GM18507 (cell line): ENCODE measurements around the gene SLFN12.
"Not testable (repeated sequence)": the region's sequence is repeated elsewhere in the genome, so short reads cannot be mapped to it uniquely, and the experiment has no call there.

ENCODE experiments used
- DNase-seq: peaks from one replicate; pipeline ENCODE4 v3.0.0; 2011; ENCODE audit warnings: low read depth; ENCODE audit not compliant: insufficient read length; ENCODE audit errors: extremely low spot score
- FAIRE-seq: peaks from 2 replicates; lab custom pipeline; 2011; peaks lifted over from hg19 to GRCh38; lab: Jason Lieb, UNC

The SLFN12 gene

DNA sequence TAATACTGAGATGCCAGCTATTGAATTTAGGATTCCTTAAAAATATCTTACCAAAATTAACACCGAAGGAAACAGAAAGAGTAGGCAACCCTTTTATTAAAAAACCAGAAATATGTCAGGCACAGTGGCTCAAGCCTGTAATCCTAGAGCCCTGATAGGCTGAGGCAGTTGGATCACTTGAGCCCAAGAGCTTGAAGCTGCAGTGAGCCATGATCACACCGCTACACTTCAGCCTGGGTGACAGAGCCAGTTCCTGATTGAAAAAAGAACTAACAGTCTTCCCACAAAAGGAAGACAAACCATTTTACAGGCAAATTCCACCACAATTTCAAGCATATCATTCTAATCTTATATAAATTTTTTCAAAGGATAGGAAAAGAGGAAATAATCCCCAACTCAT is 15.6 kb downstream of the SLFN12 start:
- DNase-seq: no peak
- FAIRE-seq: peak; percentile 12

DNA sequence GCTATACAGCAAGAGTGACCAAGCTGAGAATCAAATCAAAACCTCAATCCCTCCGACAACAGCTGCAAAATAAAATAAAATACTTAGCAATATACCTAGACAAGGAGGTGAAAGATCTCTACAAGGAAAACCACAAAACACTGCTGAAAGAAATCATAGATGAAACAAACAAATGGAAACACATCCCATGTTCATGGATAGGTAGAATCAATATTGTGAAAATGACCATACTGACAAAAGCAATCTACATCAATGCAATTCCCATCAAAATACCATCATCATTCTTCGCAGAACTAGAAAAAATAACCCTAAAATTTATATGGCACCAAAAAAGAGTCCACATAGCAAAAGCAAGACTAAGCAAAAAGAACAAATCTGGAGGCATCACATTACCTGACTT is 17.6 kb downstream of the SLFN12 start:
- FAIRE-seq: not testable (repeated sequence)

DNA sequence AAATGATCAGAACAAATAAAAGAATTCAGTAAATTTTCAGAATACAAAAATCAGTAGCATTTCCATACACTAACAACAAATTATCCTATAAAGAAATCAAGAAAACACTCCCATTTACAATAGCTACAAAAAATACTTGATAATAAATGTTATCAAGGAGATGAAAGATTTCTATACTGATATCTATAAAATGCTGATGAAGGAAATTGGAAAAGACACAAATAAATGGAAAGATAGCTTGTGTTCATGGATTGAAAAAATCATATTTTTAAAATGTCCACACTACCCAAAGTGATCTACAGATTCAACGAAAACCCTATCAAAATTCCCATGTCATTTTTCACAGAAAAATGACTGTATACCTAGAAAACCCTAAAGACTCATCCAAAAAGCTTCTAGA is 18.1 kb downstream of the SLFN12 start:
- no peak for DNase-seq
- no peak for FAIRE-seq

More for the DNA sequence above, 17.6 kb downstream of the SLFN12 start:
- not testable (repeated sequence) for DNase-seq

DNA sequence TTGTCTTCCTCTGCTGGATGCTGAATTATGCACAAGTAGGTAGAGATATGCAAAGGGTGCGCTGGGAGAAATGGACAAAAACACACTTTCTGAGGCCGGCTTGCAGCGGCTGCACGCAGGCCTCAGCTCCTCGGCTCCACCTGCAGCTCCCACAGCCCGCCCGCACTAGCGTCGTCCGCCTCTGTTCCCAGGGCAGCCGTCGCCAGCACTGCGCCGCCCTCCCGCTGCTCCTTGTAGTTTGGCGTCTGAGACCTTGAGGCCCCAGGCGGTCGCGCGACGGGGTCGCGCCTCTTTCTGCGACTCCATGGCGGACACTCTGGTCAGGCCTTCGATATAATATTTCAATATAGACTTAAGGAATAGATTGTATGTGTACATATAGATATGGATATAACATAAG is 24.8 kb downstream of the SLFN12 start:
- FAIRE-seq (no peak), DNase-seq (no peak)

DNA sequence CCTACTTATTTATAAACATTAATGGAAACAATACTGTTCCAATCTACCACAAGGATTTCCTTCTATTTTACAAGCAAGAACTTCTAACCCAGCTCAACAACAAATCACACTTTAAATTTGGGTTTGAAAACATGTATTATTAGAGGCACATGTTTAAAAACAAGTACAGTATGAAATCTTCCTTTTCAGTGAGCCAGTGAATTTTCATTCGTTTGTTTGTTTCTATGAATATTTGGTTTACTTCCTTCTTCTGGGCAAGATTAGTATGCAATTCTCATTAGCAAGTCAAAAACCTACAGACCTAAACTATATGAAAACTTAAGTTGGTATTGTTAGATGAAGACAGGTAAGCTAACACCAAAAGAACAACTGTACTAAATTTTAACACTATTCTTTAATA is 25.7 kb downstream of the SLFN12 start:
- FAIRE-seq: no peak
- DNase-seq: no peak

DNA sequence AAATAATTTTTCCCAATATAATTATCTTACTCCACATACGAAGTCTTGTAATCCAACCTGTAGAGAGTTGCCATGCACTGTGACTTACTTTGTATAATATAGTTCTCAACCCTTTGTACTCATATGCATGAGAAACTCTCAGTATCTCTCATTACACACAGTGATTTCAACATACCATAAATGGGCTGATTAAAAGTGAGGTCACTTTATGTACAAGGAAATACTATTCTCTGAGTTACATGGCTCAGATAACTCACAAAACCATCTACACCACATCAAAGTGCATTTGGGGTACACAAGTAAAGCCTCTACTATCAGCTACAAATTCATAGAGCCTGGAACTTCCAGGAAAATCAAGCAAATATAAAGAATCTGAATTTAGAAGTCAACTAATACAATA is 27.9 kb downstream of the SLFN12 start:
- DNase-seq (no peak), FAIRE-seq (no peak)

DNA sequence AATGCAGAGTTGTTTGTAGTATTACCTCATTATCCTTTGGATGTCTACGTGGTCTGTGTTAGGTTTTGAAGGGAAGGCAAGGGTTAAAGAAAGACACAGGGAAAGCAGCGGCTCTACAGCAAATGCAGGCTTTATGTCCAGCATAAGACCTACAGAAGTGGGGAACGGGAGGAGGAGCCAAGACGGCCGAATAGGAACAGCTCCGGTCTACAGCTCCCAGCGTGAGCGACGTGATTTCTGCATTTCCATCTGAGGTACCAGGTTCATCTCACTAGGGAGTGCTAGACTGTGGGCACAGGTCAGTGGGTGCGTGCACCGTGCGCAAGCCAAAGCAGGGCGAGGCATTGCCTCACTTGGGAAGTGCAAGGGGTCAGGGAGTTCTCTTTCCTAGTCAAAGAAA is 38.5 kb downstream of the SLFN12 start:
- not testable (repeated sequence) for FAIRE-seq, DNase-seq

DNA sequence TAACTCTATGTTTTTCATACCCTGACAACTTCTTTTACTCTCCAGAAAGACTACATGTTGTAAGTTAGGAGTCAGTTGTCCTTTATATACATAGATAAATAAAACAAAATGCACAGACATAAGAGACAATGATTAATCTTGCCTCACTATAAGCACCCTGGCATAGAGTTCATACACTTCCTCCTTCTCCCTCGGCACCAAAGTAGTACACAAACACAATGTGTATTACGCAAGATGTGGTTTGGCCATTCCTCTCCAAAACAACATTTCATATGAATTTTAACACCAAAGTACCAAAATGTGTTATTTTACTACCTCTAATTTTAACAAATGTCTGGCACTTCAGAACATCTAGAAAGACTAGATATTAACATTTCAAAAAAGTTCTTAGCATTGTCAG is 41.6 kb downstream of the SLFN12 start:
- no peak for DNase-seq
- FAIRE-seq: no peak

DNA sequence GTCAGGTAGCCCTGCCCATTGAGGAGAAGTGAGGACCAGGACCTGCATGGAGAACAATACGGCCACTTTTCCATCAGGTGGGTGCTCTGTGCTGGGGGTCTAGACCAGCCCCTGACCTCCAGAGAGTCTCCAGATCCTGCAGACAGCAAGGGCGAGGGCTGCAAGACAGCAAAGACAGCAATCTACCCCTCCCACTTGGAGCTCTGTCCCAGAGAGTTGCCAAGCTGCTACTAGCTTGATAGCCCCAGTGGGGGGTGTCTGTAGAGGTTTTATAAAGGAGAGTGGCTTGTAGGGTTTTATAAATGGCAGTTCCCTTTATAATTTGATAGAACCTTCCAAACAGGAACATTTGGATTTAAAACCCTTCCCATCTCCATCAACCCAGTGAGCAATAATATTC is 42.1 kb downstream of the SLFN12 start:
- DNase-seq (no peak), FAIRE-seq (no peak)

DNA sequence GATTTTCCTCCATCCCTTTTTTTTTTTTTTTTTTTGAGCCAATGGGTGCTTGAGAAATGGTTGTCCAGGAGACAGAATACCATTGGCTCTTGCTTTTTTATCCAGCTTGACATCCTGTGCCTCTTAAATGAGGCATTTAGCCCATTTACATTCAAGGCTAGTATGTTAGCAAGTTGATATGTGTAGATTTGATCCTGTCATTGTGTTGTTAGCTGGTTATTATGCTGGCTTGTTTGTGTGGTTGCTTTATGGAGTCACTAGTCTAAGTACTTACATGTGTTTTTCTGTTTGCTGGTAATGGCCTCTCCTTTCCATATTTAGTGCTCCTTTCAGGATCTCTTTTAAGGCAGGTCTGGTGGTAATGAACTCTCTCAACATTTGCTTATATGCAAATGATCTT is 44.8 kb downstream of the SLFN12 start:
- FAIRE-seq (no peak), DNase-seq (no peak)

DNA sequence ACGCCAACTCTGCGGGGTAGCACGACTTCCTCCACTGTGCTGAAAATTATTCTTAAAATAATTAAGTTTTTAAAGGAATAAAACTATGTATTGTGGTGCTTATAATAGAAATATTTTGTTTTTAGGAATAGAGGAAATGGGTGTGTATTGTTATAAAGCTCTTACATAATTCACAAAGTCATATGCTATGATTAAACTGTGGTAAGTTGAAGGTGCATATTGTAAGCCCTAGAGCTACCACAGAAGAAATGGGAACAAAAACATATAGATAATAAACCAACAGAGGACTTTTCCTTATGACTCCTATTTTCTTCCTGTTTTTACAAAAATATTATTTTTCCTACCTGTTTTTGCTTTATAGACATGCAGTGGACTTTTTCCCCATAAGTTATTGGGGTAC is 54.6 kb downstream of the SLFN12 start:
- DNase-seq (no peak), FAIRE-seq (no peak)

DNA sequence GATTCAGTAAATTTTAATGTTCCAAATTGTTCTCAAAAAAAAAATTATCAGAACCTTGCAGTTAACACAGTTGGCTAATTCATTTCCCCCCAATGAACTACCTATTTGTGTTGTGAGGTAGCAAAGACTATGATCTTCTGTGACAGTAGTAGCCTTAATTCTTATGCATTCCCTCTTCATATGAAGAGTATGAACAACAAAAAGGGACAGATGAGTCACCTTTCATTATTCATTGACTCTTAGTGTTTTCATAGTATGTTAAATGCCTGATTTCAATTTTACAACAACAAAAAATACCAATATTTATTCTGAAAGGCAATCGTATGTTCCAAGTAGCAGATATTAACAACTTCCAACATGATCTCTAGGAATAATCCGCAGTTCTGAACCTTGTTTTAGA is 55.2 kb downstream of the SLFN12 start:
- DNase-seq (no peak), FAIRE-seq (no peak)

DNA sequence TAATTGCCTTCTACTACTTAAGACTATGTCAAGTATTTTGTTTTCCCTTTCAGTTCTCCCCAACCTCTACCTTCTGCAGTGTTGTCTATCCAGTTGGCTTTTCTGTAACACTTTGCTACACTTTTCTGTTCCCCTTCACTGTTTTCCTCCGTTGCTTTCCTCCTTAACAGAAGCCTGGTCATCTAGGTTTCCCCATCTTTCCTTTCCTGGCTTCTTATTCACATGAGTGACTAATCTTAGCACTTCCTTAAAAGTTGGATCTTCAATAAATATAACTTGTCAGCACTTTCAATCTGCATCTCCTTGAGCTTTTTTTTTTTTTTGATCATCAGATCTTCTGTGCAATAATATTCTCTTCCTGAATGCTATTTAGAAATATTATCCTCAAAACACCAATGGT is 56.1 kb downstream of the SLFN12 start:
- DNase-seq (no peak), FAIRE-seq (peak; percentile 9)

DNA sequence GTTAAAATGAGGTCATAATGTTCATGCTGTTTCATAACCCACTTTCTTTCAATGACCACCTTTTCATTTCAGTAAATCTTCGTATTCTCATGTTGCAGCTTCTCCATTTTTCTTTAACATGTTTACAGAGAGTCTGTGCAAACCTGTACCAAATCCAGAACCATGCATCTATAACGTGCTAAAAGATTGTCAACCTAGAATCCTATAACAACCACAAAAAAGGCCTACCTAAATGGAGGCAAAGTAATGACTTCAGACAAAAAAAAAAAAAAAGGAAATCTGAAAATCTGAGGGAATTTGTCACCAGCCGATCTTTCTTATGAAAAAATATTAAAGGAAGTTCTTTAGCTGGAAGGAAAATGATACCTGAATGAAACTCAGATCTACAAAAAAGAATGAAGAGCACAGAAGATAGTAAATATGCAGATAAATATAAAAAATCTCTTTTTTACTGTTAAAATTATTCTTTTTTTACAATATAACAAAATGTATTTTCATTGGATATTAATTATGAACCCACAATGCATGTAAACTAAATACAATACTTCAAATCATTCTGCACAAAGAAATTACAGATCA is 57.4 kb downstream of the SLFN12 start:
- FAIRE-seq: no peak

DNA sequence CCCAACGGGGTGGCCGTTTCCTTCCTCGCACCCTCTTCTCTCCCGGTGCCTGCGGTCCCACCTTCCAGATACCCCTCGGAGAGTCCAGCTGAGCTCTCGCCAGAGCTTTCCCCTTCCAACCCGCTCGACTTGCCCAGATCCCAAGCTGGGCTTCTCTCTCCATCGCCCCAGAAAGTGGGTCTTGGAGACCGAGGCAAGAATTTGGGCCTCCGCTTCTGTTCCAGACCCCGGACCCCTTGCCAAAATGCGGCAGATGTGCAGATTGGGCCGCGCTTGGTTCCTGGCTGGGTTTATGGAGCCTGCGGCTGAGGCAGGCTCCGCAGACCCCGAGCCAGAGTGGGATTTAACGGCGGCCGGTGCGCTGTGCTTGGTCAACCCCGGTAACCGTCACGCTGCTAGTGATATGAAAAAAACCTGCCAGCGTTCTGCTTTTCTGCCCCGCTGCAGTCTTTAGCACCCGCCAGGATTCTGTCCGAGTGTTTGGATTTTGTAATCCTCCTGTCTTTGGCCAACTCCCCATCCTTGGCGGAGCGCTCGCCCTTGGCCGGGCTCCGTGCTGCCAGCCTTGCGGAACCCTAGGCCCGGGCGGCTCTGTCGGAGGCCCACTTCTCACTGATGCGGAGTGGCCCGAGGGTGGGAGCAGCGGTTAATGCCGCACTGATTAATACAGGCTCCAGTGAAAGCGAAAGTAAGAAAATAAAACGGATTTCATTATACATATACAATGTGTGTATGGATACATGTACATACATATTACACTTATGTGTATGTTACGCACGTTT is 58.1 kb downstream of the SLFN12 start:
- FAIRE-seq (peak; percentile 84), DNase-seq (peak; percentile 7)

More for the DNA sequence above, 57.4 kb downstream of the SLFN12 start:
- DNase-seq: no peak

DNA sequence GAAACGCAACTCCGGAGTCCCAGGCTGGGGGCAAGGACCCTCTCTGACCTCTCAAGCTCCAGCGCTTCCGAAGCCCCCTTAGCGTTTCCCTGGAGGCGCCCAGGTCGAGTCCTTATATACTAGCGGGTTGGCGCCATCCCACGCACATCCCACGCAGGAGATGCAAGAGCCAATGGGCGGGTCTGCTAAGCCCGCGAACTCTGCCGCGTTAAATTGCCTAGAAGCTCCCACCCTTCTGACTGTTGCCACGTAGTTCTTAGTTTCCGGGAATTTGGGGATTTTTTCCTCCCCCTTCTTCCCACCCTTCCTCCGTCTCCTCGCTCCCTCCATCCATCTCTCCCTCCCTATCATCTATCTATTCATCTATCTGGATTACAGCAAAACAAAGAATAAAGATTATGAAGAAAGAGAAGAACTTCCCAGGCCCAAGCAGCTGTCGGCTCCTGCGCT is 58.7 kb downstream of the SLFN12 start, which contains the start of gene SLFN11:
SLFN11 (minus strand) TSS at position 88 of the 450 bp plus-strand sequence. CDS start 9,814 bp downstream, outside the sequence.
- DNase-seq: peak; percentile 53
- FAIRE-seq: peak; percentile 90

DNA sequence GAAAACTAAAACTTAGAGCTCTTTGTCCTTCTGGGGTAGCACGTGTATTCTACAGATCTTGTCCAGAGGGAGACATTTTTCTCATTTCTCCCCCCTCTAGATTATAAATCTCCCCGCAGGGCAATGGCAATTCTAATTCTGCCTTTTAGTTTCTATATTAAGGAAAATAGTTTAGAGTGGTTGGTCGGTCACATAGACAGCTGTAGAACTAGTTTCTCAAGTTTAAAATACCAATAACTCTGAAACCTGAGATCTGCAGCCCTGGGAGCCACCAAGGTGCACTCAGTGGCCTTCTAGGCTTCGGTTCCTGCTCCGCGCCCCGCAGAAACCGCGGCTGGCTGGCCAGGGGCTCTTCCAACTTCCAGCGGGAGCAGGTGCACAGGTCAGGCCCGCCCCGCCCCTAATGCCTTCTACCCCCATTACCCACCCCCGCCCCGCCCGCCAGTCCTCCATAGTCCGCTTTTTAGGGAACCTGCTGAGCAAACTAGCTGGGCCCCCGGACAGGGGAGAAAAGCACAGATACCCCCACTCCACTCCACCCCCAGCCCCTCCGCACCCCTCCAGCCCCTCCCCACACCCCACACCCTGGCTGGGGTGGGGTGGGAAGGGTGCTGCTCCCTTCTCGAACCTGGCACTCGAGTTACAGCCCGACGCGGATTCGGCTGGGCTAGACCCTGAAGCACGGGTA is 59.3 kb downstream of the SLFN12 start:
- FAIRE-seq (no peak), DNase-seq (no peak)

DNA sequence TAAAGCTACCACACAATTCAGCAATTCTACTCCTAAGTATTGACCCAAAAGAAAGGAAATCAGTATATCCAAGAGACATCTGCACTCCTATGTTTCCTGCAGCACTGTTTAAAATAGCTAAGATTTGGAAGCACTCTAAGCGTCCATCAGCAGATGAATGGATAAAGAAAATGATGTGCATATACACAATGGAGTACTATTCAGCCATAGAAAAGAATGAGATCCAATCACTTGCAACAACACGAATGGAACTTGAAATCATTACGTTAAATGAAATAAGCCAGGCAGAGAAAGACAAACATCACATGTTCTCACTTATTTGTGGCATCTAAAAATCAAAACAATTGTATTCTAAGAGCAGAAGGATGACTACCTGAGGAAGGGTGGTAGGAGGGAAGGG is 60.4 kb downstream of the SLFN12 start:
- FAIRE-seq (no peak), DNase-seq (no peak)

DNA sequence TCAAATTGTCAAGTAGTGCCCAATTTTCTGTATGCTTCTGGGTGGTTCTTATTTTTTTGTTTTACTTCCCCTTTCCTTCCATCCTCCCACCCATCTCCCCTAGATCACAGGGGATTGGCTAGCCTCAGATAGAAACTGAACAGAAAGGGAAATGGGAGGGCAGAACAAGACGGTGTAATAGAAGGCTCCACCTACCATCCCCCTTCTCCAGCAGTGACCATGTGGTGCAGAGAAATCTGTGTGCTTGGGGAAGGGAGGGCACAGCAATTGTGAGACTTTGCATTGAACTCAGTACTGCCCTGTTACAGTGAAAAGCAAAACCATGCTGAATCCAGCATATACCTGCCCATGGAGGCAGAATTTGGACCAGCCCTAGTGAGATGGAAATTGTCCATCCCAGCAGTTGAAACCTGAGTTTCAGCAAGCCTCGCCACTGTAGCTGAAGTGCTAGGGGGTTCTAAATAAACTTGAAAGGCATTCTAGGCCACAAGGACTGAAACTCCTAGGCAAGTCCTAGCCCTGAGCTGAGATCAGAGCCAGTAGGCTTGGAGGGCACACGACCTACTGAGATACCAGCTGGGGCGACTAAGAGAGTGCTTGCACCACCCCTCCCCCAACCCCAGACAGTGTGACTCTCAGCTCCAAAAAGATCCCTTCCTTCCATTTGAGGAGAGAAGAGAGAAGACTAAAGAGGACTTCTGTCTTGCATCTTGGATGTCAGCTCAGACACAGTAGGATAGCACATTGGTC is 64.0 kb downstream of the SLFN12 start:
- FAIRE-seq (peak; percentile 99), DNase-seq (no peak)

DNA sequence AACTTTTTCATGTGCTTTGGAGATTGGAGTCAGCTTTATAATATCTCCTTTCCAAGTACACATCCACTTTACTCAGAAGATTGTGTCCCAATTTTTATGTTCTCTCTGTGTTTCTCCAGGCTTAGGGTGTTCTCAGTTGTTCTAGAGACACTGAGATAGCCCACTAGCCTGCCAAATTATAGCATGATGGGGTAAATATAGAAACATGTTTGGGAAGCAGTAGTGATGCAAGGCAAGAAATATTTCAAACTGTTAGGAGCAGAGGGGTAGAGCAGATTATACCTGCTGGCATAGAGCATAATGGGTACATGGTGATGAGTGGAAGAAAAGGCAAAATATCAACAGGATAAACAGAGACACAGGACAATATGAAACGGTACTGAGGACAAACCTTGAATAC is 71.3 kb downstream of the SLFN12 start:
- DNase-seq: no peak
- FAIRE-seq: no peak
